ENCODE measurements around the gene KRTAP4-11. TPM values are rescaled to one million over a fixed set of nuclear protein-coding genes. Genes with fewer than 3 reads are reported as not detected.

The KRTAP4-11 gene
- total RNA-seq, 1 experiment from 2014 or later: not detected

- Histone ChIP-seq H3K4me2 (ENCODE audit: insufficient read depth, insufficient read length, low read length) (no peak overlapping the region), H4K8ac (replicated peaks; ENCODE audit: insufficient read length, low read depth, low read length) (no peak overlapping the region), H2AK5ac (ENCODE audit: insufficient read length, low read length) (no peak overlapping the region), H3K9ac (ENCODE audit: extremely low read depth, insufficient read length, low read length) (no peak overlapping the region), H3T11ph (ENCODE audit: low read length) (no peak overlapping the region), H3K23ac (ENCODE audit: insufficient read length, low read depth, low read length) (no peak overlapping the region), H3K14ac (ENCODE audit: insufficient read depth, low read length) (no peak overlapping the region), H3K4ac (ENCODE audit: low read depth, low read length) (no peak overlapping the region), H2AFZ (ENCODE audit: low read length) (no peak overlapping the region), H3K56ac (ENCODE audit: insufficient read length, low read depth, low read length) (no peak overlapping the region), H2BK20ac (ENCODE audit: low read depth, low read length, poor library complexity, severe bottlenecking) (no peak overlapping the region), H2BK120ac (ENCODE audit: low read depth, low read length, poor library complexity, severe bottlenecking) (no peak overlapping the region), H2BK12ac (ENCODE audit: insufficient read length, low read depth, low read length) (no peak overlapping the region), H3K18ac (ENCODE audit: insufficient read length, low read depth, low read length) (no peak overlapping the region), H3K27ac (ENCODE audit: insufficient read length, low read depth, low read length) (no peak overlapping the region), H3K9me3 (ENCODE audit: control insufficient read depth, low read depth, low read length) (no peaks in the 10 kb centered on the region), H2BK5ac (ENCODE audit: insufficient read length, low read length) (no peak overlapping the region), H3K79me1 (ENCODE audit: insufficient read depth, low read depth, low read length, poor library complexity, severe bottlenecking) (no peaks in the 10 kb centered on the region), H3K4me1 (ENCODE audit: insufficient read depth, low read length) (no peaks in the 10 kb centered on the region), H3K27me3 (ENCODE audit: insufficient read depth, low read length) (no peaks in the 10 kb centered on the region), H4K20me1 (ENCODE audit: control insufficient read depth, insufficient read depth, insufficient read length) (no peaks in the 10 kb centered on the region), H3K79me2 (ENCODE audit: insufficient read depth, low read length) (no peaks in the 10 kb centered on the region), H3K23me2 (ENCODE audit: insufficient read length, low read depth, low read length, poor library complexity, severe bottlenecking) (no peaks in the 10 kb centered on the region), H4K5ac (ENCODE audit: insufficient read length, low read depth, low read length) (no peak overlapping the region), H2BK15ac (ENCODE audit: low read depth, low read length) (no peak overlapping the region), H4K91ac (ENCODE audit: insufficient read length, low read depth, low read length) (no peak overlapping the region)
- TF ChIP-seq, protein P1, sequence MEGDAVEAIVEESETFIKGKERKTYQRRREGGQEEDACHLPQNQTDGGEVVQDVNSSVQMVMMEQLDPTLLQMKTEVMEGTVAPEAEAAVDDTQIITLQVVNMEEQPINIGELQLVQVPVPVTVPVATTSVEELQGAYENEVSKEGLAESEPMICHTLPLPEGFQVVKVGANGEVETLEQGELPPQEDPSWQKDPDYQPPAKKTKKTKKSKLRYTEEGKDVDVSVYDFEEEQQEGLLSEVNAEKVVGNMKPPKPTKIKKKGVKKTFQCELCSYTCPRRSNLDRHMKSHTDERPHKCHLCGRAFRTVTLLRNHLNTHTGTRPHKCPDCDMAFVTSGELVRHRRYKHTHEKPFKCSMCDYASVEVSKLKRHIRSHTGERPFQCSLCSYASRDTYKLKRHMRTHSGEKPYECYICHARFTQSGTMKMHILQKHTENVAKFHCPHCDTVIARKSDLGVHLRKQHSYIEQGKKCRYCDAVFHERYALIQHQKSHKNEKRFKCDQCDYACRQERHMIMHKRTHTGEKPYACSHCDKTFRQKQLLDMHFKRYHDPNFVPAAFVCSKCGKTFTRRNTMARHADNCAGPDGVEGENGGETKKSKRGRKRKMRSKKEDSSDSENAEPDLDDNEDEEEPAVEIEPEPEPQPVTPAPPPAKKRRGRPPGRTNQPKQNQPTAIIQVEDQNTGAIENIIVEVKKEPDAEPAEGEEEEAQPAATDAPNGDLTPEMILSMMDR (conservative IDR thresholded peaks at IDR 0.05): no peak
- H3K4me3 Mint-ChIP-seq: no peak overlapping the region
- H3K9me3 Mint-ChIP-seq: peaks cover 0 to 1% of the 10 kb centered on the region in 2 experiments; a peak in 1 of 5 replicates
- DNase-seq: no peak
- H3K27ac Mint-ChIP-seq: no peak overlapping the region
- WGBS (ENCODE audit: extremely low coverage, insufficient read length, low lambda C conversion rate): no CpG with 5 or more reads among the region's 4 CpGs
- peaks cover under 1% of the 10 kb centered on the region; the same call in 1 of the 2 replicates for H3K27me3 Mint-ChIP-seq (ENCODE audit: low read depth)
- peaks cover 2 to 13% of the 10 kb centered on the region in 2 experiments for H3K4me1 Mint-ChIP-seq
- H3K36me3 Mint-ChIP-seq (ENCODE audit: insufficient read depth in 1 of 3, low read depth in 3 of 3): peaks cover 0 to 2% (median under 1%) of the 10 kb centered on the region in 3 experiments; a peak in 3 of 7 replicates
Measured at GRCh38 chr17:41150026-41150425, 31.9 kb upstream of the KRTAP4-11 start.

All from H9 (cell line).